Fibroblast of the aortic adventitia (primary cell): ENCODE measurements around the gene EFCAB11. TPM values are rescaled to one million over a fixed set of nuclear protein-coding genes. Genes with fewer than 3 reads are reported as not detected.

Source experiments
- DNase-seq: peaks from one replicate; pipeline ENCODE4 v3.0.0-alpha.2; 2010; ENCODE audit warnings: low read depth
- H3K4me3 ChIP-seq: 2 replicates; pipeline ENCODE4 v1.5.1; 2011; ENCODE audit warnings: low read depth, mild to moderate bottlenecking, control low read depth, low read length, moderate library complexity
- CTCF ChIP-seq: IDR thresholded peaks from 2 replicates; pipeline ENCODE4 v1.5.1; 2011; ENCODE audit warnings: mild to moderate bottlenecking, low read length, control low read depth, inconsistent platforms; ENCODE audit not compliant: insufficient read depth
- total RNA-seq: library from RNA; depleted of rRNA; stranded (reverse); fragments of >200 nt; gene quantifications from 2 replicates; pipeline ENCODE4 v1.2.3, GENCODE V29; 2012; ENCODE audit warnings: low replicate concordance

Gene EFCAB11
- total RNA-seq, 1 donor = 11.1 TPM

- H3K4me3 ChIP-seq = no peak overlapping the region
- TF ChIP-seq CTCF = no peak
- no peak for DNase-seq
Measured at GRCh38 chr14:89803542-89803941, 151.0 kb downstream of the EFCAB11 start.

- H3K4me3 ChIP-seq = no peak overlapping the region
- no peak for DNase-seq
Measured at GRCh38 chr14:89801136-89801535, 153.4 kb downstream of the EFCAB11 start.

GRCh38 chr14:89798212-89798773 lies 156.2 kb downstream of the EFCAB11 start:
- TF ChIP-seq CTCF = no peak
- H3K4me3 ChIP-seq = no peak overlapping the region
- no peak for DNase-seq

More at GRCh38 chr14:89801136-89801535, 153.4 kb downstream of the EFCAB11 start:
- TF ChIP-seq CTCF = no peak

- no peak for DNase-seq
- H3K4me3 ChIP-seq = no peak overlapping the region
- TF ChIP-seq CTCF = no peak
Measured at GRCh38 chr14:89797148-89797547, 157.4 kb downstream of the EFCAB11 start.

- DNase-seq = peak; percentile 28
- TF ChIP-seq CTCF = no peak
- no peak overlapping the region for H3K4me3 ChIP-seq
Measured at GRCh38 chr14:89794096-89794495, 160.4 kb downstream of the EFCAB11 start.

GRCh38 chr14:89793367-89793716 lies 161.2 kb downstream of the EFCAB11 start:
- TF ChIP-seq CTCF = no peak
- no peak for DNase-seq
- no peak overlapping the region for H3K4me3 ChIP-seq
